Lower leg skin (tissue), 4 donors: ENCODE measurements around the gene ERC2. TPM values are rescaled to one million over a fixed set of nuclear protein-coding genes. Genes with fewer than 3 reads are reported as not detected.
"Not testable (repeated sequence)": the region's sequence is repeated elsewhere in the genome, so short reads cannot be mapped to it uniquely, and the experiment has no call there.

ENCODE experiments used
- DNase-seq, 2 donors: peaks; one replicate each; pipeline ENCODE4 v3.0.0-alpha.2; 2019; ENCODE audit warnings: low spot score in 2 of 2
- H3K4me3 ChIP-seq: fragments of 200-600 bp; sonication (generic); 2 replicates; pipeline ENCODE4 v1.5.1; 2017; ENCODE audit warnings: mild to moderate bottlenecking, low read depth; ENCODE audit not compliant: poor library complexity, severe bottlenecking
- POLR2A ChIP-seq, 2 donors: fragments of 450-650 bp; IDR thresholded peaks; one replicate each; pipeline ENCODE4 v1.6.1; 2016 to 2017; ENCODE audit warnings: antibody characterized with exemption in 2 of 2, mild to moderate bottlenecking in 1 of 2, moderate library complexity in 1 of 2
- WGBS, 2 donors: methylation state at CpG; one replicate each; pipeline ENCODE4 v1.1.5; 2018; 5-methylcytosine and 5-hydroxymethylcytosine counted together
- intact Hi-C: fragments of 100-400 bp; cut with DNase I; formaldehyde crosslinking; loops from one replicate; pipeline ENCODE4 v1.15.0; 2023; ENCODE audit warnings: low total_unique reads
- total RNA-seq, 4 donors: library from RNA; depleted of rRNA; stranded (reverse); fragments of >200 nt; gene quantifications; one replicate each; pipeline ENCODE4 v1.1.0, GENCODE V29; 2016
- TF ChIP-seq, protein P1 (sequence below), 3 donors: fragments of 450-650 bp; IDR thresholded peaks; one replicate each; pipeline ENCODE4 v1.5.1; 2016; ENCODE audit warnings: antibody characterized with exemption in 3 of 3, mild to moderate bottlenecking in 3 of 3, moderate library complexity in 2 of 3

ERC2 gene
- total RNA-seq, 4 donors from 2014 or later, result 0.23 to 1.3 (median 0.42) TPM; not detected in 1

DNA sequence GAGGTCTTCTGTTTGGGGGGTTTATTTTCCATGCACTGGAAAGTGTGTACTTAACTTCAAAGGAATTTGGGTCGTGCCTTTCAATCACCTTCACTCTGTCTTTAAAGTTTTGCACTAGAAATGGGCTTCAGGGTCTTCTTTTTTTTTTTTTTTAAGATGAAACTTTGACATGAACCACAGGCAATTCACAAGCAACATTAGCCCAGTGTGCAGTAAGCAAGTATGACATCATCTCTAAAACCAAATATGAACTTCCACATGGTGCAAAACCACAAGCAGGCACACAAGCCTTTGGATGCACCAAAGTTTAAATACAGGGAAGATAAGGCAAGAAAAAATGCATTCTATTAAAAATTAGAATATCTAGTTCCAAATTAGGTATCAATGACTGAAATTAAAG is 381.9 kb downstream of the ERC2 start:
- intact Hi-C loops, result no loop called here
- no peak for TF ChIP-seq POLR2A (IDR thresholded peaks at IDR 0.05)
- TF ChIP-seq, protein P1, sequence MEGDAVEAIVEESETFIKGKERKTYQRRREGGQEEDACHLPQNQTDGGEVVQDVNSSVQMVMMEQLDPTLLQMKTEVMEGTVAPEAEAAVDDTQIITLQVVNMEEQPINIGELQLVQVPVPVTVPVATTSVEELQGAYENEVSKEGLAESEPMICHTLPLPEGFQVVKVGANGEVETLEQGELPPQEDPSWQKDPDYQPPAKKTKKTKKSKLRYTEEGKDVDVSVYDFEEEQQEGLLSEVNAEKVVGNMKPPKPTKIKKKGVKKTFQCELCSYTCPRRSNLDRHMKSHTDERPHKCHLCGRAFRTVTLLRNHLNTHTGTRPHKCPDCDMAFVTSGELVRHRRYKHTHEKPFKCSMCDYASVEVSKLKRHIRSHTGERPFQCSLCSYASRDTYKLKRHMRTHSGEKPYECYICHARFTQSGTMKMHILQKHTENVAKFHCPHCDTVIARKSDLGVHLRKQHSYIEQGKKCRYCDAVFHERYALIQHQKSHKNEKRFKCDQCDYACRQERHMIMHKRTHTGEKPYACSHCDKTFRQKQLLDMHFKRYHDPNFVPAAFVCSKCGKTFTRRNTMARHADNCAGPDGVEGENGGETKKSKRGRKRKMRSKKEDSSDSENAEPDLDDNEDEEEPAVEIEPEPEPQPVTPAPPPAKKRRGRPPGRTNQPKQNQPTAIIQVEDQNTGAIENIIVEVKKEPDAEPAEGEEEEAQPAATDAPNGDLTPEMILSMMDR (IDR thresholded peaks at IDR 0.05), result no peak

GRCh38 chr3:56081246-56081645 is 387.0 kb downstream of the ERC2 start:
- intact Hi-C loops, result no loop called here
- WGBS, 2 donors, result 60 to 73% methylated on average over 2 of the region's 2 CpGs
- no peak overlapping the region for H3K4me3 ChIP-seq
- DNase-seq, result no peak
- TF ChIP-seq, protein P1 (IDR thresholded peaks at IDR 0.05), result no peak
- TF ChIP-seq POLR2A (IDR thresholded peaks at IDR 0.05), result no peak

More for the DNA sequence above, 381.9 kb downstream of the ERC2 start:
- DNase-seq, result no peak
- 58 to 63% methylated on average over 1 of the region's 1 CpG for WGBS, 2 donors
- H3K4me3 ChIP-seq, result no peak overlapping the region

- TF ChIP-seq POLR2A (IDR thresholded peaks at IDR 0.05), result no peak
- TF ChIP-seq, protein P1 (IDR thresholded peaks at IDR 0.05), result no peak
- WGBS, 2 donors, result 39 to 41% methylated on average over 2 of the region's 2 CpGs
- peak in 1 of 2 donors; percentile 47 for DNase-seq
- intact Hi-C loops, result no loop called here
- no peak overlapping the region for H3K4me3 ChIP-seq
Observed at GRCh38 chr3:56076746-56077145, 391.5 kb downstream of the ERC2 start.

GRCh38 chr3:56075089-56075488 is 393.2 kb downstream of the ERC2 start:
- intact Hi-C loops, result no loop called here
- DNase-seq, result no peak
- 71 to 94% methylated on average over 1 of the region's 1 CpG for WGBS, 2 donors
- TF ChIP-seq, protein P1 (IDR thresholded peaks at IDR 0.05), result no peak
- no peak for TF ChIP-seq POLR2A (IDR thresholded peaks at IDR 0.05)
- no peak overlapping the region for H3K4me3 ChIP-seq

DNA sequence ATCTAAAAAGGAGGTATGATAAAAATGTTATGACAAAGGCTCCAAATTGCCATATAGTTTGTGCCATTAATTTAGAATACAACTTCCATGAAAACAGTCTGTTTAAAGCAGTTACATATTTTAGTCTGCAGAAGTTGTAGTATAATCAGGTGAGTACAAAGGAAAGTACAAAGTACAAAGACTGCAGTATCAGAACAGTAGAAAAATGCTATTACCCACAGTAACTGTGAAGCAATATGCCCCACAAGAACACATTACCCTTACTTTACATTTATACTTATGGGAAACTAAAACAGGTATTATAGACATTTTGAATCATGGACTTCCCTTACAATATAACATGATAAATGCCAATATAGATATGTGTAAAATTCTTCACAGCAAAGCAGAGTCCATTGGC is 398.5 kb downstream of the ERC2 start:
- DNase-seq, result no peak
- TF ChIP-seq, protein P1 (IDR thresholded peaks at IDR 0.05), result no peak
- no peak for TF ChIP-seq POLR2A (IDR thresholded peaks at IDR 0.05)
- intact Hi-C loops, result no loop called here
- no peak overlapping the region for H3K4me3 ChIP-seq

- WGBS, 2 donors, result 89 to 92% methylated on average over 1 of the region's 1 CpG
- H3K4me3 ChIP-seq, intact Hi-C loops, DNase-seq: not testable (repeated sequence)
Observed at GRCh38 chr3:56066405-56066804, 401.9 kb downstream of the ERC2 start.
